ENCODE results near the gene SLC32A1. TPM values are rescaled to one million over a fixed set of nuclear protein-coding genes. Genes with fewer than 3 reads are reported as not detected.

Gene SLC32A1
- total RNA-seq, 2 experiments from 2014 or later: not detected

- Mint-ChIP-seq H3K9me3 (no peaks in the 10 kb centered on the region), H3K4me3 (no peak overlapping the region), H3K27ac (no peak overlapping the region), H3K27me3 (peaks cover 59% of the 10 kb centered on the region), H3K36me3 (no peaks in the 10 kb centered on the region), H3K4me1 (no peaks in the 10 kb centered on the region)
- no peak for DNase-seq
Observed at GRCh38 chr20:38714308-38714707, 10.0 kb upstream of the SLC32A1 start.

DNA sequence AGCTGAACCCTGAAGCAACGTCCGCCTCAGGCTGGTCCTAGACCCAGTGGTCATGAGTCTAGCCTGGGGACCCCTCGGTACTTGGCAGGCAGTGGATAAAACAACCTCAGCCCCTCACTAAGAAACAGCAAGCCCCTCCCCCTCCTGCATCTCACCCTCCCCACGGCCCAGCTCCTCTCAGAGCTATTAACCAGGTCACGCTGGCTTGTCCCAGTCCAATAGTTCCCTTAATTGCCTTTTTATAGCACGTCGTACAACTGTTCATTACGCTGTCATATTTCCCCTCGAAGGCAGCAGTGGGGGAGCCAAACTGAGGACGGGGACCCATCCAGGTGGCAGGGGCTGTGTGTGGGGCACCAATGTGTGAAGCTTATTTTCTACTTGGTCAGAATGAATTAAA, 8.6 kb upstream of the SLC32A1 start:
- no peak for DNase-seq
- H3K27me3 Mint-ChIP-seq: peaks cover 62% of the 10 kb centered on the region
- H3K9me3 Mint-ChIP-seq: no peaks in the 10 kb centered on the region
- no peaks in the 10 kb centered on the region for H3K36me3 Mint-ChIP-seq
- H3K27ac Mint-ChIP-seq: no peak overlapping the region
- H3K4me3 Mint-ChIP-seq: no peak overlapping the region
- H3K4me1 Mint-ChIP-seq: no peaks in the 10 kb centered on the region

DNA sequence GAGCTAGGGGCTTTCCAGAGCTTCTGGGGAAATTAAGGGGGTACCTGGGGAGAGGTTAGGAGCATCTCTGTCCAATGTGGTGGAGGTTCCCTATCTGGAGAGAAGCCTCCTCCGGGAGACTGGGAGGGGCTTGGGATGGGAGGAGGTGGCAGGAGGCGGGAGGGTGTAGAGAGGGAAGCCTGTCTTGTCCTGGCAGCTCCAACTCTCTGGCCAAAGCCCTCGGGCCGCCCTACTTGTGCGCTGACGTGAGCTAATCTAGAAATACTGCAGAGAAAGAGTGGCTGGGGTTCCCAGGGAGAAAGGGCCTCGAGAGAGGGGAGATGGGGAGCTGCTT, 1.6 kb upstream of the SLC32A1 start:
- Mint-ChIP-seq H3K27ac (no peak overlapping the region), H3K4me3 (no peak overlapping the region)
- DNase-seq: no peak

GRCh38 chr20:38723017-38723847, 1.1 kb upstream of the SLC32A1 start:
- Mint-ChIP-seq H3K27ac (no peak overlapping the region), H3K4me3 (no peak overlapping the region), H3K9me3 (peaks cover 3% of the 10 kb centered on the region), H3K4me1 (peaks cover 32% of the 10 kb centered on the region), H3K27me3 (peaks cover 87% of the 10 kb centered on the region), H3K36me3 (peaks cover 2% of the 10 kb centered on the region)
- no peak for DNase-seq

More for the DNA sequence above, 1.6 kb upstream of the SLC32A1 start:
- peaks cover 87% of the 10 kb centered on the region for H3K27me3 Mint-ChIP-seq
- H3K36me3 Mint-ChIP-seq: no peaks in the 10 kb centered on the region
- H3K9me3 Mint-ChIP-seq: peaks cover under 1% of the 10 kb centered on the region
- peaks cover 26% of the 10 kb centered on the region for H3K4me1 Mint-ChIP-seq

DNA sequence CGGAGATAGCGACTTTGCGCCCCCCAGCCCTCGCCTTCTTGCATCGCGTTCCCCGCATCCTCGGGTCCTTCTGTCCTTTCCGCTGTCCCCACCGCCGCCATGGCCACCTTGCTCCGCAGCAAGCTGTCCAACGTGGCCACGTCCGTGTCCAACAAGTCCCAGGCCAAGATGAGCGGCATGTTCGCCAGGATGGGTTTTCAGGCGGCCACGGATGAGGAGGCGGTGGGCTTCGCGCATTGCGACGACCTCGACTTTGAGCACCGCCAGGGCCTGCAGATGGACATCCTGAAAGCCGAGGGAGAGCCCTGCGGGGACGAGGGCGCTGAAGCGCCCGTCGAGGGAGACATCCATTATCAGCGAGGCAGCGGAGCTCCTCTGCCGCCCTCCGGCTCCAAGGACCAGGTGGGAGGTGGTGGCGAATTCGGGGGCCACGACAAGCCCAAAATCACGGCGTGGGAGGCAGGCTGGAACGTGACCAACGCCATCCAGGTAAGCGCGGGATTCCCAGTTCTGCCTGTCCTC, 401 bp downstream of the SLC32A1 start:
- H3K36me3 Mint-ChIP-seq: peaks cover 3% of the 10 kb centered on the region
- H3K4me1 Mint-ChIP-seq: peaks cover 40% of the 10 kb centered on the region
- DNase-seq: no peak
- H3K27me3 Mint-ChIP-seq: peaks cover 92% of the 10 kb centered on the region
- no peak overlapping the region for H3K27ac Mint-ChIP-seq
- H3K9me3 Mint-ChIP-seq: peaks cover 7% of the 10 kb centered on the region
- H3K4me3 Mint-ChIP-seq: peak overlapping the region; percentile 15

DNA sequence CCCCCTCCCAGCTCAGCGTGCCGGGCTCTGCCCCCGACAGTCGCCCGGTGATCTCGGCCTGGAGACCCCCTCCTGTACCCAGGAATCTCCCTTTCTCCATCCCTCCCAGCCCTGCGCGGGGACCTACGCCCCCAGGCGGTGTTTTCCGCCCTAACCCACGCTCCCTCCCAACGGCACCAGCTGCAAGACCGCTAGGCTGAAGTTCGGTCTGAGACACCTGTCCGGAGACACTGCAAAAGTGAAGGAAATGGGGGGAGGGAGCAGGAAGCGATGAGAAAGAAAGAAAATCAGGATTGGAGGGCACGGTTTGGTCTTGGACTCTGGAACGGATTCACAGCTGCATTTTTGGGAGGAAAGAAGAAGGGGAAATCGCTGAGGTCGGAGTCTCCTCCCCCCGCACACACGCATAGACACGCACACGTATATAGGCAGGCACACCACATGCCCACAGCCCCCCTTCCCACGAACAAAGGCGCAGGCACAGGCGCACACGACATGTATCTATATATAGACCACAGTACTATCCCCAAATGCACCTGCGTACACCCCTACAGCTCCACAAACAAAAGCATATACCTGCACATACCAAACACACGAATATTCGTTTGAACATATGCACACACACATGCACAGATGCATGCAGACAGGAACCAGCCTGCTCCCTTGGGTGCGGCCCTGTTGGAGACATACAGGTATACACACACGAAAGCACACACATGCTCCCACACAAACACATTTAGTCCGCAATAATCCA, 1.0 kb downstream of the SLC32A1 start:
- peaks cover 7% of the 10 kb centered on the region for H3K9me3 Mint-ChIP-seq
- no peak for DNase-seq
- peaks cover 44% of the 10 kb centered on the region for H3K4me1 Mint-ChIP-seq
- H3K27me3 Mint-ChIP-seq: peaks cover 97% of the 10 kb centered on the region
- no peak overlapping the region for H3K27ac Mint-ChIP-seq
- H3K4me3 Mint-ChIP-seq: no peak overlapping the region
- peaks cover 3% of the 10 kb centered on the region for H3K36me3 Mint-ChIP-seq

DNA sequence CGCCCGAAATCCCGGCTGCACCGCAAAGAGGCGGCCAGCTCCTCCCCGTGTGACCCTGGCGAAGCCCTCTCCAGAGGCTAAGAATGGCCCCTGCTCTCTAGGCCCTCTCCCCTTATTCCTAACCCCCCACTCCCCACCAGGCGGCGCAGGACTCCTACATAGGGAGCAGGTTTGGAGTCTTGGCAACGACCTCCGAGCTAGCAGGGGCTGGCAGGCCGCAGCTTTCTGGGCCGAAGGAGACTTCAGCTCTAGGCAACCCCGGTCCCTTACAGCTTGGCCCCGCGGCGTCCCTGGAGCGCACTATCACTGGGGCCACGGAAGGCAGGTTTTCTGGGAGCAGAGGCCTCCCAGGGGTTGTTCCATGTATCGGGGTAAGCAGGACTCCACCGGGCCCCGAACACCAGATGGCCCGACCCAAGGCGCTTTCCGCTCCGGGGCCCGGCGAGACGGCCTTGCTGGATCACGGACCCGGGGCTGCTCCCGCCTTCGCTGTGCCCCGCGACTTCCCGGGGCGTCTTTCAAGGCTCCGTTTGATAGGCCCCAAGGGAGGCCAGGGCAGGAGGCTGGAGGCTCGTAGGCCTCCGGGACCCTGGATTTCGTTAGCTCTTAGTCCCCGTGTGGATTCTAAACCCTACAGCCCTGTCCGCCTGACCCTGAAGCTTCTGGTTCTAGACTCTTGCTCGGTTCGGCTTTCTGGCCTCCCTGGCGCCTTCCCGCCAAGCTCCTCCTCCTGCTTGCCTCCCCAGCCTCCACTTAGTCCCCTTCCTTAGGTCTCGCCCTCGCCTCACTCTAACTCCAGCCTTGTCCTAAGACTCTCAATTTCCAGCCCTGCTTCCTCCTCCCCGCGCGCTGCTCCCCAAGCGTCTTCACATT, 1.9 kb downstream of the SLC32A1 start:
- Mint-ChIP-seq H3K4me3 (no peak overlapping the region), H3K27me3 (peaks cover 97% of the 10 kb centered on the region), H3K36me3 (peaks cover 3% of the 10 kb centered on the region), H3K9me3 (peaks cover 7% of the 10 kb centered on the region), H3K27ac (peak overlapping the region; percentile 2), H3K4me1 (peaks cover 49% of the 10 kb centered on the region)
- DNase-seq: peak; percentile 44

GRCh38 chr20:38726804-38727606, 2.7 kb downstream of the SLC32A1 start:
- peak; percentile 78 for DNase-seq
- H3K36me3 Mint-ChIP-seq: peaks cover 3% of the 10 kb centered on the region
- H3K4me1 Mint-ChIP-seq: peaks cover 52% of the 10 kb centered on the region
- no peak overlapping the region for H3K27ac Mint-ChIP-seq
- peaks cover 93% of the 10 kb centered on the region for H3K27me3 Mint-ChIP-seq
- no peak overlapping the region for H3K4me3 Mint-ChIP-seq
- H3K9me3 Mint-ChIP-seq: peaks cover 7% of the 10 kb centered on the region

DNA sequence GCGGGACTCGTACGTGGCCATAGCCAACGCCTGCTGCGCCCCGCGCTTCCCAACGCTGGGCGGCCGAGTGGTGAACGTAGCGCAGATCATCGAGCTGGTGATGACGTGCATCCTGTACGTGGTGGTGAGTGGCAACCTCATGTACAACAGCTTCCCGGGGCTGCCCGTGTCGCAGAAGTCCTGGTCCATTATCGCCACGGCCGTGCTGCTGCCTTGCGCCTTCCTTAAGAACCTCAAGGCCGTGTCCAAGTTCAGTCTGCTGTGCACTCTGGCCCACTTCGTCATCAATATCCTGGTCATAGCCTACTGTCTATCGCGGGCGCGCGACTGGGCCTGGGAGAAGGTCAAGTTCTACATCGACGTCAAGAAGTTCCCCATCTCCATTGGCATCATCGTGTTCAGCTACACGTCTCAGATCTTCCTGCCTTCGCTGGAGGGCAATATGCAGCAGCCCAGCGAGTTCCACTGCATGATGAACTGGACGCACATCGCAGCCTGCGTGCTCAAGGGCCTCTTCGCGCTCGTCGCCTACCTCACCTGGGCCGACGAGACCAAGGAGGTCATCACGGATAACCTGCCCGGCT, 3.4 kb downstream of the SLC32A1 start:
- Mint-ChIP-seq H3K9me3 (peaks cover 7% of the 10 kb centered on the region), H3K4me1 (peaks cover 52% of the 10 kb centered on the region), H3K27ac (no peak overlapping the region), H3K4me3 (peak overlapping the region; percentile 29), H3K27me3 (peaks cover 93% of the 10 kb centered on the region), H3K36me3 (peaks cover 3% of the 10 kb centered on the region)
- DNase-seq: no peak

GRCh38 chr20:38728191-38728781, 4.0 kb downstream of the SLC32A1 start:
- no peak for DNase-seq
- Mint-ChIP-seq H3K4me3 (peak overlapping the region; percentile 9), H3K9me3 (peaks cover 7% of the 10 kb centered on the region), H3K36me3 (peaks cover 3% of the 10 kb centered on the region), H3K27ac (no peak overlapping the region), H3K4me1 (peaks cover 48% of the 10 kb centered on the region), H3K27me3 (peaks cover 92% of the 10 kb centered on the region)

- Mint-ChIP-seq H3K27me3 (peaks cover 94% of the 10 kb centered on the region), H3K36me3 (peaks cover 3% of the 10 kb centered on the region), H3K4me1 (peaks cover 46% of the 10 kb centered on the region), H3K9me3 (peaks cover 7% of the 10 kb centered on the region), H3K27ac (peak overlapping the region; percentile 27), H3K4me3 (no peak overlapping the region)
- no peak for DNase-seq
Observed at GRCh38 chr20:38728911-38729642, 4.8 kb downstream of the SLC32A1 start.

DNA sequence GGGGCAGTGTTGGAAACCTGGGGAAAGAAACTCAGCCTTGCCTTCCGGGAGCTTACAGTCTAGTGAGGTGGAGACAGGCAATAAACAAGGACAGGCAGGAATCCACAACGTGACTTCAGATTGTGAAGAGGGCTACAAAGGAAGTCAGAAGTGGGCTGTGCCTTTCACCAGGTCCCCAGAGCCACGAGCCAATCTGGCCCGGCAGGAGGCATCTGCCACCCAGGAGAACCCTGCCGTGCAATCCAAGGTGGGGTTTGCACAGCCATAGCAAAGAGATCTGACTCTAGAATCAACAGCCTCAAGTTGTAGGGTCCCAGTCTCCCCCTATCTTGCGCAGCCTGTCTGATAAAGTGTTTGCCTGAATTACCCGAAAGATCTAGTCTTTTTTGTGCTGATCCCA, 5.5 kb downstream of the SLC32A1 start:
- DNase-seq: no peak
- peaks cover 3% of the 10 kb centered on the region for H3K36me3 Mint-ChIP-seq
- peaks cover 7% of the 10 kb centered on the region for H3K9me3 Mint-ChIP-seq
- H3K4me3 Mint-ChIP-seq: no peak overlapping the region
- peaks cover 46% of the 10 kb centered on the region for H3K4me1 Mint-ChIP-seq
- H3K27me3 Mint-ChIP-seq: peaks cover 94% of the 10 kb centered on the region
- H3K27ac Mint-ChIP-seq: no peak overlapping the region
